ENCODE results near the gene ZNF579. TPM values are rescaled to one million over a fixed set of nuclear protein-coding genes. Genes with fewer than 3 reads are reported as not detected.

Gene ZNF579
- total and polyA plus RNA-seq, 8 donors, result 6.5 to 16.1 (median 9.4) TPM

DNA sequence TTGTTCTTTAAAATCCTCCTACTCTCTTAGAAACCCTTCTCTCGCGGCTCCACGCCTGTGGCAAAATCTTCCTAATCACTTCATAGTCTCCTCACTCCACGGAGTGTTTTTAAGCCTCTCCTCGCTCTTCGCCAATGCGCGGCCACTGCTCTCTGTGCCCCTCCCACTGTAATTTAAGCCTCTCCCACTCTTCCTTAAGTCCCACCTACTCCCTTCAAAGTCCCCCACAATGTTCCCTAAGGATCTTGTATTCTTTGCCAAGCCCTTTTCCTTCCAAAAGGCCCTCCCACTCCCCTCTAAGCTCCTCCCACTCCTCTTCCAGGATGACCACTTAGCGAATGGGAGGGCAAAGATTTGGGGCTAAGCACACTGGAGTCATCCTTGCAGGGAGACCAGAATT, 17.4 kb upstream of the ZNF579 start:
- intact Hi-C loops (cut with DNase I), result no loop called here
- FAIRE-seq (no peak), ATAC-seq (no peak), DNase-seq (no peak)
- Histone ChIP-seq H3K27me3 (no peaks in the 10 kb centered on the region), H3K36me3 (peaks cover 0 to 18% (median 3%) of the 10 kb centered on the region in 3 donors), H3K9me3 (no peaks in the 10 kb centered on the region), H3K4me3 (no peak overlapping the region), H3K27ac (no peak overlapping the region), H3K4me1 (peaks cover 0 to 5% (median 0%) of the 10 kb centered on the region in 3 donors)
- TF ChIP-seq, protein P1, sequence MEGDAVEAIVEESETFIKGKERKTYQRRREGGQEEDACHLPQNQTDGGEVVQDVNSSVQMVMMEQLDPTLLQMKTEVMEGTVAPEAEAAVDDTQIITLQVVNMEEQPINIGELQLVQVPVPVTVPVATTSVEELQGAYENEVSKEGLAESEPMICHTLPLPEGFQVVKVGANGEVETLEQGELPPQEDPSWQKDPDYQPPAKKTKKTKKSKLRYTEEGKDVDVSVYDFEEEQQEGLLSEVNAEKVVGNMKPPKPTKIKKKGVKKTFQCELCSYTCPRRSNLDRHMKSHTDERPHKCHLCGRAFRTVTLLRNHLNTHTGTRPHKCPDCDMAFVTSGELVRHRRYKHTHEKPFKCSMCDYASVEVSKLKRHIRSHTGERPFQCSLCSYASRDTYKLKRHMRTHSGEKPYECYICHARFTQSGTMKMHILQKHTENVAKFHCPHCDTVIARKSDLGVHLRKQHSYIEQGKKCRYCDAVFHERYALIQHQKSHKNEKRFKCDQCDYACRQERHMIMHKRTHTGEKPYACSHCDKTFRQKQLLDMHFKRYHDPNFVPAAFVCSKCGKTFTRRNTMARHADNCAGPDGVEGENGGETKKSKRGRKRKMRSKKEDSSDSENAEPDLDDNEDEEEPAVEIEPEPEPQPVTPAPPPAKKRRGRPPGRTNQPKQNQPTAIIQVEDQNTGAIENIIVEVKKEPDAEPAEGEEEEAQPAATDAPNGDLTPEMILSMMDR (IDR thresholded peaks at IDR 0.05), result no peak
- 85 to 89% methylated on average over 9 of the region's 9 CpGs for WGBS, 2 donors

DNA sequence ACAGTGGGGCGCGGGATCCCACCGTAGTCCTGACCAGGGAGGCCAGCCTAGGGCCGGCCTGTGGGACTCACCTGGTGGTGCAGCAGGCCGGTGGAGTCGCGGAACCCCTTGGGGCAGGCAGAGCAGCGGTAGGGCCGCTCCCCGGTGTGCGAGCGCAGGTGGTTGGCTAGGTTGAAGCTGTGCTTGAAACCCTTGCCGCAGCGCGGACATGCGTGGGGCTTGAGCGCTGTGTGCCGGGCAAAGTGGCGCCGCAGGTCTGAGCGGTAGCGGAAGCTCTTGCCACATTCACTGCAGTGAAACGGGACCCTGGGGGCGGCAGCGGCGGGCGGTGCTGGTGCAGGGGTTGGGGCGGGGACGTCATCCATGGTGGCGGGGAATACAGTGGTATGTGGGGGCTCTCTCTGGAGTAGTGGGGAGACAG, 16.9 kb upstream of the ZNF579 start:
- DNase-seq (peak in 3 of 6 donors; percentile 55 to 82 (median 65)), ATAC-seq (no peak), FAIRE-seq (no peak)
- TF ChIP-seq, protein P1 (IDR thresholded peaks at IDR 0.05), result no peak
- 96 to 97% methylated on average over 27 to 30 of the region's 30 CpGs for WGBS, 2 donors
- H3K27ac ChIP-seq, result no peak overlapping the region
- intact Hi-C loops (cut with DNase I), result no loop called here
- H3K4me1 ChIP-seq, result peaks cover 0 to 5% (median 0%) of the 10 kb centered on the region in 3 donors
- no peak overlapping the region for H3K4me3 ChIP-seq
- H3K9me3 ChIP-seq, result no peaks in the 10 kb centered on the region
- peaks cover 0 to 19% (median 3%) of the 10 kb centered on the region in 3 donors for H3K36me3 ChIP-seq
- no peaks in the 10 kb centered on the region for H3K27me3 ChIP-seq

DNA sequence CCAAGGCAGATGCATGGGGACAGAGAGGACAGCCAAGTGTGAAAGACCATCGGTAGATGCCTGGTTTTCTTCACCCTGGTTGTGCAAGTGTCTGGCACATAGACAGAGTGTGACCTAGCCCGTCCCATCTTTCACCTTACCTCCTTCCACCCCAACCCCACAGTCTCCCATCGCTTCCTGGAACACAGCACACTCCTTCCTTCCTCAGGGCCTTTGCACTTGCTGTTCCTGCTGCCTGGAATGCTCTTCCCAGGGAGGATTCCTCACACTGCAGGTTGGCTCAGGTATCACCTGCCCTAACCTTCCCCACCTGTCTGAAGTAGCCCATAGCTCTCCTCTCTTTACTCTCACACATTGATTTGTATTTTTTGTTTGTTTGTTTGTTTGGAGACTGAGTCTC, 15.7 kb upstream of the ZNF579 start:
- peaks cover 0 to 5% (median 0%) of the 10 kb centered on the region in 3 donors for H3K4me1 ChIP-seq
- peaks cover 0 to 19% (median 3%) of the 10 kb centered on the region in 3 donors for H3K36me3 ChIP-seq
- TF ChIP-seq, protein P1 (IDR thresholded peaks at IDR 0.05), result no peak
- no peak overlapping the region for H3K4me3 ChIP-seq
- DNase-seq (no peak), FAIRE-seq (no peak), ATAC-seq (no peak)
- H3K27me3 ChIP-seq, result no peaks in the 10 kb centered on the region
- no peaks in the 10 kb centered on the region for H3K9me3 ChIP-seq
- WGBS, 2 donors, result 95% methylated on average over 3 of the region's 3 CpGs
- H3K27ac ChIP-seq, result no peak overlapping the region
- intact Hi-C loops (cut with DNase I), result no loop called here

DNA sequence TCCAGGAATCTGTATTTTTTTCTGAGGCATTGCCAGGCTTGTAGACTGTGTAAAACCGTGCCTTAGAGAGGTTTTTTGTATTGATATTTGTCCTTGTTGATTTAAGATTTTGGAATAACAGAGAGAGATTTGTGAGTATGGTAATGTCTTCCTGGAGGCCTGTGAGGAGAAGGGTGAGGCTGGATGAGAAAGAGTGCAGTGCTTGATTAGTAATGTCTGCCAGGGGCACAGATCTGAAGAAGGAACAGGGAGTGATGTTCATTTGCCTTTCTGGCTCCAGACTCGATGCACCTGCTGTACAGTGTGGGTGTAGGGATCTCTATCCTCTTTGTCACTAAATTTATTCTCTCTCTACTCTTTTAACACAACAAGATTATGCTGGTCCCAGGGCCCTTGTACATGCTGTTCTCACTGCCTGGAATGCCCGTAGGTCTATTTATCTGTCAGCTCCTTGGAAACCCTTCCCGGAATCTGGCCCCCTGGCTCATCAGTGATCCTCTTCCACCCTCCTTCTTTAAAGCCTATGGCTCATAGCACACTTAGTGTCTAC, 14.4 kb upstream of the ZNF579 start:
- FAIRE-seq, result no peak
- H3K27ac ChIP-seq, result no peak overlapping the region
- DNase-seq, result no peak
- TF ChIP-seq, protein P1 (IDR thresholded peaks at IDR 0.05), result no peak
- peaks cover 0 to 19% (median 3%) of the 10 kb centered on the region in 3 donors for H3K36me3 ChIP-seq
- intact Hi-C loops (cut with DNase I), result no loop called here
- ATAC-seq, result no peak
- no peaks in the 10 kb centered on the region for H3K9me3 ChIP-seq
- WGBS, 2 donors, result 89% methylated on average over 4 of the region's 4 CpGs
- H3K4me3 ChIP-seq, result no peak overlapping the region
- no peaks in the 10 kb centered on the region for H3K4me1 ChIP-seq
- H3K27me3 ChIP-seq, result no peaks in the 10 kb centered on the region

DNA sequence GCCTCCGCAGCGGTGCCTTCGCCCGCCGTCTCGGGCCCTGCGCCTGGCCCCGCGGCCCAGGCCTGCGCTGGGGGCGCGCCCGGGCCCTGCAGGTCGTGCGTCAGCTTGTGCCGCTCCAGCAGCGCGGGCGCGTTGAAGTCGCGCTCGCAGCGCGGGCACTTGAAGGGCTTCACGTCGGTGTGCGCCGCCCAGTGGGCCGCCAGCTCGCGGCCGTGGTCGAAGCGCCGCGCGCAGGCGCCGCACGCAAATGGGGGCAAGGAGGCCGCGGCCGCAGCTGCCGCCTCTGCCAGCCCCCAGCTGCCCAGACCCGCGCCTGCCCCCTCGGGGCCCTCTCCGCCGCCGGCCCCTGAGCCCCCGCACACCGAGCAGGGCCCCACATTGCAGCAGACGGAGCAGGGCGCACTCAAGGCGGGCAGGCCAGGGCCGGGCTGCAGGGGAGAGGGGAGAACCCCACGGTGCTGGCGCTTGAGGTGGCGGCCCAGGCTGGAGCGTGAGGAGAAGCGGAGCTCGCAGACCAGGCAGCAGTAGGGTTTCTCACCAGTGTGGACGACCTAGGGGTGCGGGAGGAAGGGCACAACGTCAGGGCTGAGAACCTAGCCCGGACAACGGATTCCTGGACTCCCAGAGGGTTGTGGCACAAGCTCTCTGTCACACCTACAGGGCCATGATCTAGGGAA, 12.6 kb upstream of the ZNF579 start:
- WGBS, 2 donors, result 88 to 89% methylated on average over 61 to 68 of the region's 68 CpGs
- H3K4me1 ChIP-seq, result no peaks in the 10 kb centered on the region
- ATAC-seq, result no peak
- DNase-seq, result peak in 3 of 6 donors; percentile 8 to 69 (median 42)
- no peaks in the 10 kb centered on the region for H3K27me3 ChIP-seq
- H3K36me3 ChIP-seq, result peaks cover 0 to 19% (median 3%) of the 10 kb centered on the region in 3 donors
- no peak for FAIRE-seq
- H3K9me3 ChIP-seq, result no peaks in the 10 kb centered on the region
- H3K27ac ChIP-seq, result no peak overlapping the region
- H3K4me3 ChIP-seq, result no peak overlapping the region
- TF ChIP-seq, protein P1 (IDR thresholded peaks at IDR 0.05), result no peak
- intact Hi-C loops (cut with DNase I), result no loop called here
